ENCODE measurements around the gene EHMT1.
"Not testable (repeated sequence)": the region's sequence is repeated elsewhere in the genome, so short reads cannot be mapped to it uniquely, and the experiment has no call there.

Gene EHMT1

DNA sequence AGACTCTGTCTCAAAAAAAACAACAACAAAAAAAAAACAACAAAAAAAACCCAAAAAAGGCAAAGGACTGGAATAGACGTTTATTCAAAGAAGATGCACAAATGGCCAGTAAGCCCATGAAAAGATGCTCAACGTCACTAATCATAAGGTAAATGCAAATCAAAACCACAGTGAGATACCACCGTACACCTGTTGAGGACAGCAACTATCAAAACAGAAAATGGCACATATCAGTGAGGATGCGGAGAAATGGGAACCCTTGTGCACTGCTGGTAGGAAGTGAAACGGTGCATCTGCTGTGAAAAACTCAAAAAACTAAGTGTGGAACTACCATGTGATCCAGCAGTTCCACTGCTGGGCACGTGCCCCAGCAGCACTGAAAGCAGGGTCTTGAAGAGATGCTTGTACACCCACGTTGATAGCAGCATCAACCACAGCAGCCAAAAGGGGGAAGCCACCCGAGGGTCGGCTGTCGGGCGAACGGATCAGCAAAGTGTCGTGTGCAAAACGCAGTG lies 119.4 kb downstream of the EHMT1 start:
- not testable (repeated sequence) for H2BK15ac ChIP-seq (replicated peaks; ENCODE audit: low read depth); H3K18ac ChIP-seq (ENCODE audit: low read length); H3K4me3 ChIP-seq (ENCODE audit: low read length); H3K36me3 ChIP-seq (ENCODE audit: control insufficient read depth, insufficient read depth, low read length); H3K4me1 ChIP-seq (ENCODE audit: control insufficient read depth, low read depth, low read length); H4K8ac ChIP-seq (ENCODE audit: low read depth, low read length); H4K5ac ChIP-seq (ENCODE audit: low read length); H3K4me2 ChIP-seq (ENCODE audit: low read length); H2BK120ac ChIP-seq (ENCODE audit: low read depth, low read length); H3K23ac ChIP-seq (ENCODE audit: low read length); DNase-seq; H2BK5ac ChIP-seq (ENCODE audit: low read length); H3K79me2 ChIP-seq (ENCODE audit: control insufficient read depth, insufficient read depth, low read length); H3K4ac ChIP-seq (ENCODE audit: low read depth, low read length); H3K56ac ChIP-seq (ENCODE audit: low read length); H3K9ac ChIP-seq (ENCODE audit: low read length); H3K27ac ChIP-seq (ENCODE audit: low read depth, low read length); H2AK5ac ChIP-seq (ENCODE audit: low read length); H3K27me3 ChIP-seq (ENCODE audit: insufficient read depth, low read length, poor library complexity)
- no CpG with 5 or more reads among the region's 14 CpGs for WGBS (ENCODE audit: extremely low coverage, insufficient coverage, low lambda C conversion rate)
- peaks cover 12% of the 10 kb centered on the region for H3K79me1 ChIP-seq (ENCODE audit: low read length)

- H3K4me2 ChIP-seq (ENCODE audit: low read length), result no peak overlapping the region
- H2BK5ac ChIP-seq (ENCODE audit: low read length), result no peak overlapping the region
- peaks cover 9% of the 10 kb centered on the region for H3K79me1 ChIP-seq (ENCODE audit: low read length)
- H3K23ac ChIP-seq (ENCODE audit: low read length), result no peak overlapping the region
- no peak overlapping the region for H4K8ac ChIP-seq (ENCODE audit: low read depth, low read length)
- DNase-seq, result no peak
- no peak overlapping the region for H2BK120ac ChIP-seq (ENCODE audit: low read depth, low read length)
- no peak overlapping the region for H3K56ac ChIP-seq (ENCODE audit: low read length)
- H3K27me3 ChIP-seq (ENCODE audit: insufficient read depth, low read length, poor library complexity), result no peaks in the 10 kb centered on the region
- no peak overlapping the region for H2AK5ac ChIP-seq (ENCODE audit: low read length)
- H3K79me2 ChIP-seq (ENCODE audit: control insufficient read depth, insufficient read depth, low read length), result no peaks in the 10 kb centered on the region
- H3K4ac ChIP-seq (ENCODE audit: low read depth, low read length), result no peak overlapping the region
- H3K27ac ChIP-seq (ENCODE audit: low read depth, low read length), result no peak overlapping the region
- H3K4me3 ChIP-seq (ENCODE audit: low read length), result no peak overlapping the region
- no peak overlapping the region for H3K9ac ChIP-seq (ENCODE audit: low read length)
- peaks cover 2% of the 10 kb centered on the region for H3K36me3 ChIP-seq (ENCODE audit: control insufficient read depth, insufficient read depth, low read length)
- no peak overlapping the region for H4K5ac ChIP-seq (ENCODE audit: low read length)
- H3K18ac ChIP-seq (ENCODE audit: low read length), result no peak overlapping the region
- H2BK15ac ChIP-seq (replicated peaks; ENCODE audit: low read depth), result no peak overlapping the region
- H3K4me1 ChIP-seq (ENCODE audit: control insufficient read depth, low read depth, low read length), result no peaks in the 10 kb centered on the region
- no CpG with 5 or more reads among the region's 11 CpGs for WGBS (ENCODE audit: extremely low coverage, insufficient coverage, low lambda C conversion rate)
Measured at GRCh38 chr9:137738703-137739102, 119.9 kb downstream of the EHMT1 start.

GRCh38 chr9:137739371-137740309 lies 120.8 kb downstream of the EHMT1 start:
- H3K79me1 ChIP-seq (ENCODE audit: low read length), result peaks cover 9% of the 10 kb centered on the region
- WGBS (ENCODE audit: extremely low coverage, insufficient coverage, low lambda C conversion rate), result no CpG with 5 or more reads among the region's 12 CpGs
- H2AK5ac ChIP-seq (ENCODE audit: low read length), result no peak overlapping the region
- no peak overlapping the region for H3K4me3 ChIP-seq (ENCODE audit: low read length)
- H2BK15ac ChIP-seq (replicated peaks; ENCODE audit: low read depth), result no peak overlapping the region
- no peak overlapping the region for H4K8ac ChIP-seq (ENCODE audit: low read depth, low read length)
- no peak overlapping the region for H3K56ac ChIP-seq (ENCODE audit: low read length)
- H3K4ac ChIP-seq (ENCODE audit: low read depth, low read length), result no peak overlapping the region
- H2BK120ac ChIP-seq (ENCODE audit: low read depth, low read length), result no peak overlapping the region
- no peaks in the 10 kb centered on the region for H3K79me2 ChIP-seq (ENCODE audit: control insufficient read depth, insufficient read depth, low read length)
- no peaks in the 10 kb centered on the region for H3K4me1 ChIP-seq (ENCODE audit: control insufficient read depth, low read depth, low read length)
- H2BK5ac ChIP-seq (ENCODE audit: low read length), result no peak overlapping the region
- no peak for DNase-seq
- no peak overlapping the region for H3K27ac ChIP-seq (ENCODE audit: low read depth, low read length)
- no peak overlapping the region for H4K5ac ChIP-seq (ENCODE audit: low read length)
- no peak overlapping the region for H3K23ac ChIP-seq (ENCODE audit: low read length)
- H3K4me2 ChIP-seq (ENCODE audit: low read length), result no peak overlapping the region
- H3K27me3 ChIP-seq (ENCODE audit: insufficient read depth, low read length, poor library complexity), result no peaks in the 10 kb centered on the region
- no peak overlapping the region for H3K18ac ChIP-seq (ENCODE audit: low read length)
- H3K9ac ChIP-seq (ENCODE audit: low read length), result no peak overlapping the region
- peaks cover 2% of the 10 kb centered on the region for H3K36me3 ChIP-seq (ENCODE audit: control insufficient read depth, insufficient read depth, low read length)

DNA sequence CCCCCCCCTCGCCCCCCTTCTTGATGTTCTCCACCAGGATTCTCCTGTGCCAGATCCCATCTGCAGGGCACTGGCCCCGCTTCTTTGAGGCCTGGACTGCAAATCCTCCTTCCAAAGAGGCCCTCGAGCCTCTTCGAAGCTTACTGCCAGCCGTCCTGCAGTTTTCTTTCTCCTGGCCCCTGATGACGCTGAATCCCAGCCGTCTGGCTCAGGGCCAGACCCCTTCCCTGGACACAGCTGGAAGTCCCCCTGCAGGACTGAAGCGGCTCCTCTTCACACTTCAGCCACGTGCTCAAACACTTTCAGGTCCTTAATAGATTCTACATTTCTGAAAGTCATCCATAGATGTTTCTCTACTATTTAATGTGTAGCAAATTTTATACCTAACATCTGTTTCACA lies 121.5 kb downstream of the EHMT1 start:
- Histone ChIP-seq H2BK15ac (replicated peaks; ENCODE audit: low read depth) (no peak overlapping the region), H2AK5ac (ENCODE audit: low read length) (no peak overlapping the region), H2BK120ac (ENCODE audit: low read depth, low read length) (no peak overlapping the region), H3K36me3 (ENCODE audit: control insufficient read depth, insufficient read depth, low read length) (peaks cover 4% of the 10 kb centered on the region), H3K23ac (ENCODE audit: low read length) (no peak overlapping the region), H3K79me1 (ENCODE audit: low read length) (peaks cover 9% of the 10 kb centered on the region), H3K9ac (ENCODE audit: low read length) (no peak overlapping the region), H3K4me1 (ENCODE audit: control insufficient read depth, low read depth, low read length) (no peaks in the 10 kb centered on the region), H3K4ac (ENCODE audit: low read depth, low read length) (no peak overlapping the region), H3K79me2 (ENCODE audit: control insufficient read depth, insufficient read depth, low read length) (no peaks in the 10 kb centered on the region), H3K18ac (ENCODE audit: low read length) (no peak overlapping the region), H3K27me3 (ENCODE audit: insufficient read depth, low read length, poor library complexity) (no peaks in the 10 kb centered on the region), H3K27ac (ENCODE audit: low read depth, low read length) (no peak overlapping the region), H3K56ac (ENCODE audit: low read length) (no peak overlapping the region), H3K4me2 (ENCODE audit: low read length) (no peak overlapping the region), H4K8ac (ENCODE audit: low read depth, low read length) (no peak overlapping the region), H2BK5ac (ENCODE audit: low read length) (no peak overlapping the region), H3K4me3 (ENCODE audit: low read length) (no peak overlapping the region), H4K5ac (ENCODE audit: low read length) (no peak overlapping the region)
- WGBS (ENCODE audit: extremely low coverage, insufficient coverage, low lambda C conversion rate), result no CpG with 5 or more reads among the region's 9 CpGs
- peak; percentile 36 for DNase-seq

DNA sequence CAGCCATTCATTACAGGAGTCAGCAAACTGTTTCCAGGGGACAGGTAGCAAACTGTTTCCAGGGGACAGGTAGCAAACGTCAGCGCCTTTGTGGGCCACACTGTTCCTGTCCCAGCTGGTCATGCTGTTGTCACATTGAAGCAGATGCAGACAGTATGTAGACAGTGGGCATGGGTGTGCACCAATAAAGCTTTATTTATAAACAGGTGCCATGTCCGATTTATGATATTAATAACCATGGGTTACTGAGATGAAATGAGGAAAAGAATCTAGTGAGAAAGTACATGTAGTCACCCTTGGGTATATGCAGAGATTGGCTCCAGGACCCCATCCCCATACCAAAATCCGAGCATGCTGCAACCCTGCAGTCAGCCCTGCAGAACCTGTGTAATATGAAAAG lies 122.5 kb downstream of the EHMT1 start:
- no peak overlapping the region for H2BK15ac ChIP-seq (replicated peaks; ENCODE audit: low read depth)
- no peak overlapping the region for H4K8ac ChIP-seq (ENCODE audit: low read depth, low read length)
- peaks cover 8% of the 10 kb centered on the region for H3K79me1 ChIP-seq (ENCODE audit: low read length)
- no peaks in the 10 kb centered on the region for H3K79me2 ChIP-seq (ENCODE audit: control insufficient read depth, insufficient read depth, low read length)
- H3K27me3 ChIP-seq (ENCODE audit: insufficient read depth, low read length, poor library complexity), result no peaks in the 10 kb centered on the region
- no peak overlapping the region for H3K23ac ChIP-seq (ENCODE audit: low read length)
- no peak overlapping the region for H3K4me2 ChIP-seq (ENCODE audit: low read length)
- no peak overlapping the region for H3K27ac ChIP-seq (ENCODE audit: low read depth, low read length)
- H2BK5ac ChIP-seq (ENCODE audit: low read length), result no peak overlapping the region
- H3K4ac ChIP-seq (ENCODE audit: low read depth, low read length), result no peak overlapping the region
- H4K5ac ChIP-seq (ENCODE audit: low read length), result no peak overlapping the region
- H3K18ac ChIP-seq (ENCODE audit: low read length), result no peak overlapping the region
- H3K9ac ChIP-seq (ENCODE audit: low read length), result no peak overlapping the region
- no peak overlapping the region for H2AK5ac ChIP-seq (ENCODE audit: low read length)
- H3K56ac ChIP-seq (ENCODE audit: low read length), result no peak overlapping the region
- H2BK120ac ChIP-seq (ENCODE audit: low read depth, low read length), result no peak overlapping the region
- H3K36me3 ChIP-seq (ENCODE audit: control insufficient read depth, insufficient read depth, low read length), result peaks cover 4% of the 10 kb centered on the region
- H3K4me3 ChIP-seq (ENCODE audit: low read length), result no peak overlapping the region
- peaks cover 3% of the 10 kb centered on the region for H3K4me1 ChIP-seq (ENCODE audit: control insufficient read depth, low read depth, low read length)
- no CpG with 5 or more reads among the region's 4 CpGs for WGBS (ENCODE audit: extremely low coverage, insufficient coverage, low lambda C conversion rate)
- no peak for DNase-seq

Data from mesendoderm (in vitro differentiated cells).